ENCODE results near the gene NTNG1.

DNA sequence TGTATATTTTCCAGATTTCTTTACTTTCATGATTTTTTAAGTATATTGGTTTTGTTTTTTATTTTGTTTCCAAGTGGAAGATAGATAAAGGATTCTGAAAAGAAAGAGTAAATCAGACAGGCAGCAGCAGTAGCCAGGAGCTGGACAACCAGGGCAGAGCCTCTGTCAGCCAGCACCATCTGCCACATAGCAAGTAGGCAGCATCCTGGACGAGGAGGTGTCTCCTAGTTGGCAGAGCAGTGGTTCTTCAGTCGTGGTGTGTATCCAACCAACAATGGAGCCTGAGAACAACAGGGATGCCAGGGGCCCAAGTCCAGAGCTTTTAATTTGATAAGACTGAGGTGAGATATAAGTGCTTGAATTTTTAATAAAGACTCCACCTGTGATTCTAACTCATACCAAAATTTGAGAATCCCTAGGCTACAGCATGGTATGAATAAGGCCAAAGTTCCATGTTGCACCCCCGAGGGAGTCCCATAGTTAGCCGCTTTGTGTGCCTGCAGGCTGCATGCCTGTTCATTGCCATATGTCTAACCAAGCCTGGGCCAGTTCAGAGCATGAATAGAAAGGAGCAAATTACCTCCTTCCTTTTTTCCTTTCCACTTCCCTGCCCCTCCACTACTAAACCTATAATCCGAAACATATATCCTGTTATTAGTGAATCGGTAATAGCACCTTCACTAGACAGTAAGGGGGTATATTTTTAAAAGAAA is 153.2 kb downstream of the NTNG1 start:
- TF ChIP-seq, protein P1, sequence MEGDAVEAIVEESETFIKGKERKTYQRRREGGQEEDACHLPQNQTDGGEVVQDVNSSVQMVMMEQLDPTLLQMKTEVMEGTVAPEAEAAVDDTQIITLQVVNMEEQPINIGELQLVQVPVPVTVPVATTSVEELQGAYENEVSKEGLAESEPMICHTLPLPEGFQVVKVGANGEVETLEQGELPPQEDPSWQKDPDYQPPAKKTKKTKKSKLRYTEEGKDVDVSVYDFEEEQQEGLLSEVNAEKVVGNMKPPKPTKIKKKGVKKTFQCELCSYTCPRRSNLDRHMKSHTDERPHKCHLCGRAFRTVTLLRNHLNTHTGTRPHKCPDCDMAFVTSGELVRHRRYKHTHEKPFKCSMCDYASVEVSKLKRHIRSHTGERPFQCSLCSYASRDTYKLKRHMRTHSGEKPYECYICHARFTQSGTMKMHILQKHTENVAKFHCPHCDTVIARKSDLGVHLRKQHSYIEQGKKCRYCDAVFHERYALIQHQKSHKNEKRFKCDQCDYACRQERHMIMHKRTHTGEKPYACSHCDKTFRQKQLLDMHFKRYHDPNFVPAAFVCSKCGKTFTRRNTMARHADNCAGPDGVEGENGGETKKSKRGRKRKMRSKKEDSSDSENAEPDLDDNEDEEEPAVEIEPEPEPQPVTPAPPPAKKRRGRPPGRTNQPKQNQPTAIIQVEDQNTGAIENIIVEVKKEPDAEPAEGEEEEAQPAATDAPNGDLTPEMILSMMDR (IDR thresholded peaks at IDR 0.05): no peak
- TF ChIP-seq, protein P2, sequence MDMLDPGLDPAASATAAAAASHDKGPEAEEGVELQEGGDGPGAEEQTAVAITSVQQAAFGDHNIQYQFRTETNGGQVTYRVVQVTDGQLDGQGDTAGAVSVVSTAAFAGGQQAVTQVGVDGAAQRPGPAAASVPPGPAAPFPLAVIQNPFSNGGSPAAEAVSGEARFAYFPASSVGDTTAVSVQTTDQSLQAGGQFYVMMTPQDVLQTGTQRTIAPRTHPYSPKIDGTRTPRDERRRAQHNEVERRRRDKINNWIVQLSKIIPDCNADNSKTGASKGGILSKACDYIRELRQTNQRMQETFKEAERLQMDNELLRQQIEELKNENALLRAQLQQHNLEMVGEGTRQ (CRISPR knock-in tag; IDR thresholded peaks at IDR 0.05): no peak
- TF ChIP-seq, protein P3, sequence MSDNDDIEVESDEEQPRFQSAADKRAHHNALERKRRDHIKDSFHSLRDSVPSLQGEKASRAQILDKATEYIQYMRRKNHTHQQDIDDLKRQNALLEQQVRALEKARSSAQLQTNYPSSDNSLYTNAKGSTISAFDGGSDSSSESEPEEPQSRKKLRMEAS (CRISPR knock-in tag; IDR thresholded peaks at IDR 0.05): no peak
- TF ChIP-seq NFATC4 (CRISPR knock-in tag; IDR thresholded peaks at IDR 0.05) (no peak), NR3C1 (CRISPR knock-in tag; conservative IDR thresholded peaks at IDR 0.05; ENCODE audit: low read depth) (no peak), SMAD4 (CRISPR knock-in tag; IDR thresholded peaks at IDR 0.05) (no peak), ELF4 (CRISPR knock-in tag; IDR thresholded peaks at IDR 0.05; ENCODE audit: low read depth) (no peak), RORB (CRISPR knock-in tag; IDR thresholded peaks at IDR 0.05) (no peak)
- TF ChIP-seq, protein P4, sequence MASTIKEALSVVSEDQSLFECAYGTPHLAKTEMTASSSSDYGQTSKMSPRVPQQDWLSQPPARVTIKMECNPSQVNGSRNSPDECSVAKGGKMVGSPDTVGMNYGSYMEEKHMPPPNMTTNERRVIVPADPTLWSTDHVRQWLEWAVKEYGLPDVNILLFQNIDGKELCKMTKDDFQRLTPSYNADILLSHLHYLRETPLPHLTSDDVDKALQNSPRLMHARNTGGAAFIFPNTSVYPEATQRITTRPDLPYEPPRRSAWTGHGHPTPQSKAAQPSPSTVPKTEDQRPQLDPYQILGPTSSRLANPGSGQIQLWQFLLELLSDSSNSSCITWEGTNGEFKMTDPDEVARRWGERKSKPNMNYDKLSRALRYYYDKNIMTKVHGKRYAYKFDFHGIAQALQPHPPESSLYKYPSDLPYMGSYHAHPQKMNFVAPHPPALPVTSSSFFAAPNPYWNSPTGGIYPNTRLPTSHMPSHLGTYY (CRISPR knock-in tag; IDR thresholded peaks at IDR 0.05): no peak
- TF ChIP-seq, protein P5, sequence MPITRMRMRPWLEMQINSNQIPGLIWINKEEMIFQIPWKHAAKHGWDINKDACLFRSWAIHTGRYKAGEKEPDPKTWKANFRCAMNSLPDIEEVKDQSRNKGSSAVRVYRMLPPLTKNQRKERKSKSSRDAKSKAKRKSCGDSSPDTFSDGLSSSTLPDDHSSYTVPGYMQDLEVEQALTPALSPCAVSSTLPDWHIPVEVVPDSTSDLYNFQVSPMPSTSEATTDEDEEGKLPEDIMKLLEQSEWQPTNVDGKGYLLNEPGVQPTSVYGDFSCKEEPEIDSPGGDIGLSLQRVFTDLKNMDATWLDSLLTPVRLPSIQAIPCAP (CRISPR knock-in tag; IDR thresholded peaks at IDR 0.05): no peak
- TF ChIP-seq, protein P6, sequence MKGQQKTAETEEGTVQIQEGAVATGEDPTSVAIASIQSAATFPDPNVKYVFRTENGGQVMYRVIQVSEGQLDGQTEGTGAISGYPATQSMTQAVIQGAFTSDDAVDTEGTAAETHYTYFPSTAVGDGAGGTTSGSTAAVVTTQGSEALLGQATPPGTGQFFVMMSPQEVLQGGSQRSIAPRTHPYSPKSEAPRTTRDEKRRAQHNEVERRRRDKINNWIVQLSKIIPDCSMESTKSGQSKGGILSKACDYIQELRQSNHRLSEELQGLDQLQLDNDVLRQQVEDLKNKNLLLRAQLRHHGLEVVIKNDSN (CRISPR knock-in tag; IDR thresholded peaks at IDR 0.05): no peak

All from WTC11 (cell line).